ENCODE results near the gene SETD1A. TPM values are rescaled to one million over a fixed set of nuclear protein-coding genes. Genes with fewer than 3 reads are reported as not detected.
A peak's percentile ranks its signal among the peaks of the same experiment; 100 is the strongest.

The SETD1A gene
- 8.3 TPM for total RNA-seq

- peaks cover 26 to 34% of the 10 kb centered on the region in 2 donors for H3K36me3 ChIP-seq
- H3K4me1 ChIP-seq, result peaks cover 3 to 22% of the 10 kb centered on the region in 2 donors
- H3K27ac ChIP-seq, result peak within 1 kb of the TSS; percentile 98 to 99
- peak; percentile 81 to 98 for DNase-seq (ENCODE audit: low spot score in 2 of 2)
- H3K9me3 ChIP-seq, result no peaks in the 10 kb centered on the region
- H3K27me3 ChIP-seq, result no peaks in the 10 kb centered on the region
- peak within 1 kb of the TSS; percentile 94 to 95 for H3K4me3 ChIP-seq
- intact Hi-C loops (cut with DNase I), result loop anchor here (1.0 to 5.0 kb wide), 4 partner anchors 34 to 116 kb away; partner anchors contain the start of genes BCL7C and FBXL19
- peak in 1 of 3 experiments; percentile 11 for TF ChIP-seq CTCF (IDR thresholded peaks at IDR 0.05)
Measured at GRCh38 chr16:30957456-30958174, at the start of gene SETD1A. Gene SETD1A (plus strand): TSS chr16:30957754. CDS start chr16:30958732, 978 bp downstream.

GRCh38 chr16:30910427-30911029 is 47.0 kb upstream of the SETD1A start:
- Histone ChIP-seq H3K9me3 (no peaks in the 10 kb centered on the region), H3K27ac (no peak overlapping the region), H3K36me3 (no peaks in the 10 kb centered on the region), H3K27me3 (no peaks in the 10 kb centered on the region), H3K4me1 (no peaks in the 10 kb centered on the region), H3K4me3 (no peak overlapping the region)
- no peak for DNase-seq (ENCODE audit: low spot score in 2 of 2)
- intact Hi-C loops (cut with DNase I), result no loop called here
- TF ChIP-seq CTCF (IDR thresholded peaks at IDR 0.05), result no peak

GRCh38 chr16:30912794-30913412 is 44.7 kb upstream of the SETD1A start:
- DNase-seq (ENCODE audit: low spot score in 2 of 2), result no peak
- no peaks in the 10 kb centered on the region for H3K9me3 ChIP-seq
- TF ChIP-seq CTCF (IDR thresholded peaks at IDR 0.05), result no peak
- no peak overlapping the region for H3K27ac ChIP-seq
- no peaks in the 10 kb centered on the region for H3K27me3 ChIP-seq
- no peaks in the 10 kb centered on the region for H3K36me3 ChIP-seq
- H3K4me1 ChIP-seq, result no peaks in the 10 kb centered on the region
- no peak overlapping the region for H3K4me3 ChIP-seq
- intact Hi-C loops (cut with DNase I), result no loop called here

- H3K4me3 ChIP-seq, result no peak overlapping the region
- no peak for DNase-seq (ENCODE audit: low spot score in 2 of 2)
- H3K27me3 ChIP-seq, result no peaks in the 10 kb centered on the region
- no peaks in the 10 kb centered on the region for H3K9me3 ChIP-seq
- intact Hi-C loops (cut with DNase I), result no loop called here
- no peak overlapping the region for H3K27ac ChIP-seq
- H3K4me1 ChIP-seq, result no peaks in the 10 kb centered on the region
- H3K36me3 ChIP-seq, result no peaks in the 10 kb centered on the region
- TF ChIP-seq CTCF (IDR thresholded peaks at IDR 0.05), result no peak
Measured at GRCh38 chr16:30914830-30915229, 42.7 kb upstream of the SETD1A start.

- Histone ChIP-seq H3K4me3 (no peak overlapping the region), H3K36me3 (no peaks in the 10 kb centered on the region), H3K9me3 (no peaks in the 10 kb centered on the region), H3K27ac (no peak overlapping the region), H3K4me1 (peaks cover 0 to 3% of the 10 kb centered on the region in 2 donors), H3K27me3 (no peaks in the 10 kb centered on the region)
- DNase-seq (ENCODE audit: low spot score in 2 of 2), result no peak
- TF ChIP-seq CTCF (IDR thresholded peaks at IDR 0.05), result no peak
- intact Hi-C loops (cut with DNase I), result no loop called here
Measured at GRCh38 chr16:30918614-30919013, 38.9 kb upstream of the SETD1A start.
